Chondrocyte (in vitro differentiated cells): Measurements from ENCODE around the gene IBA57. TPM values are rescaled to one million over a fixed set of nuclear protein-coding genes. Genes with fewer than 3 reads are reported as not detected.

Source experiments
- DNase-seq: peaks from one replicate; pipeline ENCODE4 v3.0.0; 2021; ENCODE audit warnings: mixed read lengths, low spot score
- H3K27ac Mint-ChIP-seq: one replicate; pipeline ENCODE4 v1.8.0; 2021; ENCODE audit warnings: mild to moderate bottlenecking, moderate library complexity, mixed read lengths; ENCODE audit not compliant: unreplicated experiment
- H3K27me3 Mint-ChIP-seq: 2 replicates; pipeline ENCODE4 v1.8.0; 2021; ENCODE audit warnings: low read depth, mixed read lengths
- H3K36me3 Mint-ChIP-seq: 2 replicates; pipeline ENCODE4 v1.8.0; 2021; ENCODE audit warnings: low read depth, mixed read lengths
- H3K4me1 Mint-ChIP-seq: 2 replicates; pipeline ENCODE4 v1.8.0; 2021; ENCODE audit warnings: low read depth, mild to moderate bottlenecking, mixed read lengths
- H3K4me3 Mint-ChIP-seq: one replicate; pipeline ENCODE4 v1.8.0; 2021; ENCODE audit warnings: mild to moderate bottlenecking, moderate library complexity, mixed read lengths; ENCODE audit not compliant: unreplicated experiment
- H3K9me3 Mint-ChIP-seq: 2 replicates; pipeline ENCODE4 v1.8.0; 2021; ENCODE audit warnings: low read depth, mixed read lengths
- CTCF ChIP-seq: fragments of 200-600 bp; sonication (generic); IDR thresholded peaks from 2 replicates; pipeline ENCODE4 v1.5.0; 2021; ENCODE audit warnings: antibody characterized with exemption, mild to moderate bottlenecking, moderate library complexity
- total RNA-seq: library from RNA; stranded (reverse); gene quantifications from 3 replicates; pipeline ENCODE4 v1.2.1, GENCODE V29; 2021

Gene IBA57
- total RNA-seq, 1 donor from 2014 or later = 5.2 TPM

- Mint-ChIP-seq H3K4me1 (peaks cover 3% of the 10 kb centered on the region), H3K27ac (no peak overlapping the region), H3K27me3 (no peaks in the 10 kb centered on the region), H3K9me3 (peaks cover 2% of the 10 kb centered on the region), H3K36me3 (peaks cover 3% of the 10 kb centered on the region), H3K4me3 (no peak overlapping the region)
- DNase-seq = peak; percentile 68
- no peak for TF ChIP-seq CTCF
Observed at GRCh38 chr1:228205526-228206436, 40.2 kb downstream of the IBA57 start.

- Mint-ChIP-seq H3K27ac (no peak overlapping the region), H3K27me3 (no peaks in the 10 kb centered on the region), H3K4me3 (no peak overlapping the region), H3K9me3 (no peaks in the 10 kb centered on the region), H3K4me1 (peaks cover 3% of the 10 kb centered on the region), H3K36me3 (no peaks in the 10 kb centered on the region)
- DNase-seq = peak; percentile 88
- TF ChIP-seq CTCF = no peak
Observed at GRCh38 chr1:228206582-228207351, 41.2 kb downstream of the IBA57 start.

- Mint-ChIP-seq H3K9me3 (no peaks in the 10 kb centered on the region), H3K27me3 (no peaks in the 10 kb centered on the region), H3K36me3 (no peaks in the 10 kb centered on the region), H3K4me1 (peaks cover 3% of the 10 kb centered on the region), H3K4me3 (no peak overlapping the region), H3K27ac (no peak overlapping the region)
- TF ChIP-seq CTCF = no peak
- DNase-seq = peak; percentile 92
Observed at GRCh38 chr1:228207381-228207810, 41.8 kb downstream of the IBA57 start.

GRCh38 chr1:228207851-228208821, 42.5 kb downstream of the IBA57 start, which contains the start of gene OBSCN:
OBSCN (plus strand) TSS chr1:228208044; CDS start chr1:228211784, 3,740 bp downstream.
- DNase-seq = peak; percentile 77
- H3K27ac Mint-ChIP-seq = no peak within 1 kb of the TSS

More at GRCh38 chr1:228207851-228208821, 42.5 kb downstream of the IBA57 start, which contains the start of gene OBSCN:
- H3K9me3 Mint-ChIP-seq = no peaks in the 10 kb centered on the region
- H3K27me3 Mint-ChIP-seq = no peaks in the 10 kb centered on the region
- H3K36me3 Mint-ChIP-seq = no peaks in the 10 kb centered on the region
- no peak for TF ChIP-seq CTCF
- H3K4me1 Mint-ChIP-seq = peaks cover 3% of the 10 kb centered on the region
- H3K4me3 Mint-ChIP-seq = no peak within 1 kb of the TSS
